H1 (cell line): ENCODE data around the gene UBL4B. TPM values are rescaled to one million over a fixed set of nuclear protein-coding genes. Genes with fewer than 3 reads are reported as not detected.

Source experiments
- BCL11A ChIP-seq, 2 experiments: IDR thresholded peaks; one replicate each; pipeline ENCODE4 v1.6.1; 2011; ENCODE audit warnings: low read depth in 2 of 2, low read length in 2 of 2, mild to moderate bottlenecking in 2 of 2
- MAX ChIP-seq: IDR thresholded peaks from 2 replicates; pipeline ENCODE4 v1.6.1; 2012; ENCODE audit warnings: inconsistent platforms
- TAF7 ChIP-seq: optimal IDR thresholded peaks from 2 replicates; pipeline ENCODE3; 2011; ENCODE audit warnings: low read depth, mild to moderate bottlenecking, inconsistent platforms, low read length, moderate library complexity, borderline replicate concordance
- polyA plus RNA-seq, 7 experiments: library from polyadenylated mRNA; depleted of rRNA in 3 of 7; stranded (reverse) in 5 of 7; unstranded in 2 of 7; fragments of >200 nt in 5 of 7; fragments of 200-250 nt in 2 of 7; gene quantifications; 1 replicate in 5 of 7; 2 replicates in 1 of 7; 4 replicates in 1 of 7; pipeline versions ENCODE4 v1.2.1 to v1.2.3, GENCODE V29; 2011 to 2013; ENCODE audit warnings: missing spikeins in 2 of 7, mixed read lengths in 2 of 7
- total RNA-seq: library from RNA; stranded (reverse); fragmentation: NEBNext Ultra II Directional; extraction: Animal tissue kit (Norgen Biotek cat#: 25700); gene quantifications from 2 replicates; pipeline ENCODE4 v1.2.1, GENCODE V29; 2021

The UBL4B gene
- total and polyA plus RNA-seq, 2 of the 8 experiments (the other 6 are each of a cell fraction or from before 2014, with no cell fraction given), result 0.11 TPM; not detected in 1

GRCh38 chr1:110091381-110091780, 20.9 kb upstream of the UBL4B start (continued):
- TF ChIP-seq BCL11A (IDR thresholded peaks at IDR 0.05; ENCODE audit: low read depth in 2 of 2, low read length in 2 of 2) (no peak), MAX (no peak), TAF7 (no peak)
